ENCODE data around the gene CTCF.

DNA sequence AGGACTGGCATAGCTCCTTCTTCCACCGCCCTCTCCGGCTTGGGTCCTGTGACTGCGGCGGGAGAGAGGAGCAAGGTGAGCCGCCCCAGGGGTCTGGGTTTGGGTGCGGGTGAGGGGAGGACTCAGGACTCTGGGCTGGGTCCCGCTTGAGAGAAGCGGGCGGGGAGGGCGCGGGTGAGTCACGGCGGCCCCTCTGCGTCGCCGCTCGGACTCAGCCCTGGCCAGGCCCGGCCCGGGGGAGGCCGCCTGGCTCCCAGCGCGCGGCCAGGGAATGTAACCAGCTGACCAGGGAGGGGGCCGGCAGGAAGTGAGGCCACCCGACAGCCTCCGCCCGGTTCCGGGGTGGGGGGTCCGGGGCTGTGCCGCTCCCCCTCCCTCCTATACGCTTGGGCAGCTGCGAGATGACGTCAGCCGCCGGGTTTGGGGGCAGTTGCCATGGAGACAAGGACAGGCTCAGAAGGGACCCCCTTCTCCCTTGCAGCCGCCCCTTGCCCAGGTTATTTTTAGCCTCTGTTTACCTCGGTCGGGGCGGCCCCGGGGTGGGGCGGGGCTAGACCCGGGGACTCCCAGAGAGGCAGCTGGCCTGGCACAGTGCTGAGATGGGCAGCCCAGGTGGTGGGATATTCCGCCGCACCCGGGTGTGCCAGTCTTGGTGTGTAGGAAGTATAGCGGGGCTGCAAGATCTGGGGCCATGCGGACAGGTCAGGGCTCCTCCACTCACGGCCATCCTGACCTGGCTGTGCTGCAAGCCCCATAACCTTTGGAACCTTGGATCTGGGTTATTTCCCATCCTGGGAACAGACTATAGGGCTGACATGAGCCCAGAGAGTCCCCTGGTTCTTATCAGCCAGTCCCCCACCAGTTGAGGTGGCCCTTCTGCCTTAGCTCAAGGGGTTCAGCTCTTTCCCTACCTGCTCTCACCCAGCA is 32.0 kb upstream of the CTCF start:
- TF ChIP-seq BACH1 (IDR thresholded peaks at IDR 0.05; ENCODE audit: borderline replicate concordance), result peak; percentile 39; the same call in 1 of the 2 replicates
- TF ChIP-seq, protein P1, sequence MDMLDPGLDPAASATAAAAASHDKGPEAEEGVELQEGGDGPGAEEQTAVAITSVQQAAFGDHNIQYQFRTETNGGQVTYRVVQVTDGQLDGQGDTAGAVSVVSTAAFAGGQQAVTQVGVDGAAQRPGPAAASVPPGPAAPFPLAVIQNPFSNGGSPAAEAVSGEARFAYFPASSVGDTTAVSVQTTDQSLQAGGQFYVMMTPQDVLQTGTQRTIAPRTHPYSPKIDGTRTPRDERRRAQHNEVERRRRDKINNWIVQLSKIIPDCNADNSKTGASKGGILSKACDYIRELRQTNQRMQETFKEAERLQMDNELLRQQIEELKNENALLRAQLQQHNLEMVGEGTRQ (IDR thresholded peaks at IDR 0.05; ENCODE audit: borderline replicate concordance, low read depth, low read length), result no peak
- no peak; the same call in 1 of the 2 replicates for TF ChIP-seq SIN3A (IDR thresholded peaks at IDR 0.05; ENCODE audit: low read depth, low read length)
